GM12878 (cell line): ENCODE data around the gene SWSAP1. TPM values are rescaled to one million over a fixed set of nuclear protein-coding genes. Genes with fewer than 3 reads are reported as not detected.

Source experiments
- ATAC-seq: fragments of 200-7000 bp; cut with Tn5 transposase; 3 replicates; pipeline ENCODE4 v1.9.1; 2020; ENCODE audit warnings: mild to moderate bottlenecking, moderate library complexity
- BruUV-seq: library from RNA; stranded (reverse); fragments of 400-500 nt; replicated peaks from 2 replicates; lab custom pipeline; 2021; lab: Mats Ljungman, UMichigan
- CTCF ChIA-PET: fragments of 300-600 bp; sonication (Branson Sonifier 250); formaldehyde crosslinking; extraction: SDS; loops from one replicate; lab custom pipeline; 2021; ENCODE audit warnings: inconsistent platforms; lab: Yijun Ruan, JAX
- POLR2A ChIA-PET: fragments of 350-600 bp; formaldehyde crosslinking; extraction: SDS; loops from one replicate; lab custom pipeline; 2021; ENCODE audit warnings: inconsistent platforms; lab: Charles Lee
- RAD21 ChIA-PET: fragments of 300-600 bp; sonication (Branson Sonifier 250); formaldehyde crosslinking; loops from one replicate; lab custom pipeline; 2023; ENCODE audit warnings: antibody characterized with exemption; ENCODE audit not compliant: unreplicated experiment; lab: Charles Lee
- SMC1A ChIA-PET: fragments of 300-600 bp; sonication (Branson Sonifier 250); formaldehyde crosslinking; loops from one replicate; lab custom pipeline; 2023; ENCODE audit not compliant: unreplicated experiment, uncharacterized antibody; lab: Charles Lee
- DNase-seq: peaks from one replicate; pipeline ENCODE4 v3.0.0-alpha.2; 2011; ENCODE audit warnings: low read depth, low spot score
- FAIRE-seq: peaks from 3 replicates; lab custom pipeline; 2011; peaks lifted over from hg19 to GRCh38; lab: Jason Lieb, UNC
- H2AFZ ChIP-seq: 2 replicates; pipeline ENCODE4 v1.6.0; 2011; ENCODE audit warnings: low read depth, low read length, control low read depth; ENCODE audit not compliant: control insufficient read depth
- H3K27ac ChIP-seq: 2 replicates; pipeline ENCODE4 v1.5.1; 2011; ENCODE audit warnings: control low read depth; ENCODE audit not compliant: control insufficient read depth, insufficient read depth
- H3K27me3 ChIP-seq, 2 experiments: replicated peaks in 1 of 2; 2 replicates each; pipeline versions ENCODE4 v1.6.0 to v1.6.1; 2011; ENCODE audit warnings: low read length in 1 of 2; ENCODE audit not compliant: control insufficient read depth in 2 of 2, insufficient read depth in 2 of 2
- H3K36me3 ChIP-seq, 2 experiments: 2 replicates each; pipeline ENCODE4 v1.5.1; 2011; ENCODE audit warnings: low read length in 1 of 2; ENCODE audit not compliant: control insufficient read depth in 2 of 2, insufficient read depth in 2 of 2
- H3K4me1 ChIP-seq: 2 replicates; pipeline ENCODE4 v1.6.1; 2011; ENCODE audit warnings: mild to moderate bottlenecking, low read length, moderate library complexity, mixed read lengths; ENCODE audit not compliant: control insufficient read depth, insufficient read depth
- H3K4me2 ChIP-seq: 2 replicates; pipeline ENCODE4 v1.6.0; 2011; ENCODE audit warnings: control low read depth; ENCODE audit not compliant: control insufficient read depth, insufficient read depth
- H3K4me3 ChIP-seq: fragments of 200-600 bp; sonication (generic); 2 replicates; pipeline ENCODE4 v1.5.1; 2016
- H3K79me2 ChIP-seq: 2 replicates; pipeline ENCODE4 v1.6.0; 2011; ENCODE audit warnings: low read length; ENCODE audit not compliant: control insufficient read depth, insufficient read depth
- H3K9ac ChIP-seq: 2 replicates; pipeline ENCODE4 v1.8.0; 2011; ENCODE audit warnings: low read length, control low read depth, mixed read lengths; ENCODE audit not compliant: control insufficient read depth, insufficient read depth
- H3K9me3 ChIP-seq: replicated peaks from 3 replicates; pipeline ENCODE4 v1.5.1; 2011; ENCODE audit warnings: mild to moderate bottlenecking, low read length; ENCODE audit not compliant: control insufficient read depth, insufficient read depth
- H4K20me1 ChIP-seq: 2 replicates; pipeline ENCODE4 v1.6.0; 2011; ENCODE audit not compliant: control insufficient read depth, insufficient read depth
- ASH2L ChIP-seq: fragments of 300-600, 200-600 bp; sonication (generic); IDR thresholded peaks from 2 replicates; pipeline ENCODE4 v1.6.1; 2017; ENCODE audit warnings: low read depth, mild to moderate bottlenecking, borderline replicate concordance
- BHLHE40 ChIP-seq, 2 experiments: fragments of 450-650 bp in 1 of 2; IDR thresholded peaks; 2 replicates each; pipeline ENCODE4 v1.6.1; 2011 to 2017; ENCODE audit warnings: low read depth in 2 of 2, borderline replicate concordance in 1 of 2, improper control_type of control experiment in 1 of 2, low read length in 1 of 2, mild to moderate bottlenecking in 1 of 2
- EGR1 ChIP-seq, 2 experiments: IDR thresholded peaks; 1 replicate in 1 of 2; 2 replicates in 1 of 2; pipeline ENCODE4 v1.6.1; 2011 to 2012; ENCODE audit warnings: low read depth in 2 of 2, low read length in 2 of 2, borderline replicate concordance in 1 of 2, mild to moderate bottlenecking in 1 of 2, moderate library complexity in 1 of 2
- FOXK2 ChIP-seq: fragments of 450-650 bp; IDR thresholded peaks from 2 replicates; pipeline ENCODE4 v1.6.1; 2017; ENCODE audit warnings: mild to moderate bottlenecking, moderate library complexity
- FOXM1 ChIP-seq: IDR thresholded peaks from 2 replicates; pipeline ENCODE4 v1.6.1; 2012; ENCODE audit warnings: low read depth, mild to moderate bottlenecking, inconsistent platforms, low read length, moderate library complexity
- GABPA ChIP-seq: IDR thresholded peaks from 2 replicates; pipeline ENCODE4 v1.6.1; 2014; ENCODE audit warnings: antibody characterized with exemption, low read depth, mild to moderate bottlenecking, inconsistent platforms
- JUND ChIP-seq: IDR thresholded peaks from 2 replicates; pipeline ENCODE4 v1.6.1; 2012; ENCODE audit warnings: low read depth, mild to moderate bottlenecking, low read length, improper control_type of control experiment, moderate library complexity
- KLF5 ChIP-seq: fragments of 450-650 bp; IDR thresholded peaks from 2 replicates; pipeline ENCODE4 v1.6.1; 2014; ENCODE audit warnings: mild to moderate bottlenecking; ENCODE audit not compliant: partially characterized antibody
- MEF2A ChIP-seq: IDR thresholded peaks from 2 replicates; pipeline ENCODE4 v1.6.1; 2011; ENCODE audit warnings: low read depth, mild to moderate bottlenecking, low read length, moderate library complexity; ENCODE audit not compliant: insufficient read depth
- MTA3 ChIP-seq: IDR thresholded peaks from 2 replicates; pipeline ENCODE4 v1.6.1; 2012; ENCODE audit warnings: low read length, inconsistent platforms, borderline replicate concordance
- MXI1 ChIP-seq: fragments of 150-350 bp; IDR thresholded peaks from 2 replicates; pipeline ENCODE4 v1.6.1; 2011; ENCODE audit warnings: low read depth, mild to moderate bottlenecking, inconsistent platforms, low read length, improper control_type of control experiment
- NR2C1 ChIP-seq: fragments of 450-650 bp; IDR thresholded peaks from 2 replicates; pipeline ENCODE4 v1.6.1; 2017; ENCODE audit warnings: antibody characterized with exemption, mild to moderate bottlenecking, moderate library complexity
- WGBS: methylation state at CpG from one replicate; pipeline ENCODE4 v1.1.6; 2016; ENCODE audit warnings: low lambda C conversion rate; ENCODE audit not compliant: insufficient replicate concordance, insufficient coverage; ENCODE audit errors: missing lambda C conversion rate; 5-methylcytosine and 5-hydroxymethylcytosine counted together
- in situ Hi-C: fragments of 300-500 bp; cut with MboI; formaldehyde crosslinking; loops from 9 replicates; pipeline ENCODE4 v1.14.3; 2018; ENCODE audit warnings: mixed read lengths
- intact Hi-C: fragments of 100-400 bp; cut with micrococcal nuclease; formaldehyde crosslinking; loops from one replicate; pipeline ENCODE4 v1.14.2; 2022; ENCODE audit not compliant: unreplicated experiment
- polyA plus RNA-seq, 11 experiments: library from polyadenylated mRNA; depleted of rRNA in 4 of 11; unstranded in 6 of 11; stranded (reverse) in 5 of 11; fragments of >200 nt; fragmentation: Nextera tagmentation in 4 of 11; fragmentation: Illumina TruSeq in 1 of 11; extraction: Ambion mirVana in 4 of 11; extraction: Trizol in 1 of 11; gene quantifications; 1 replicate in 1 of 11; 2 replicates in 10 of 11; pipeline versions ENCODE4 v1.2.1 to v1.2.3, GENCODE V29; 2011 to 2016; ENCODE audit warnings: inconsistent platforms in 2 of 11, missing spikeins in 2 of 11, low read depth in 1 of 11
- total RNA-seq, 4 experiments: library from RNA; depleted of rRNA in 3 of 4; stranded (reverse); fragments of >200 nt in 3 of 4; fragmentation: Illumina TruSeq in 1 of 4; extraction: Trizol in 1 of 4; gene quantifications; 2 replicates each; pipeline versions ENCODE4 v1.2.1 to v1.2.3, GENCODE V29; 2013 to 2021
- TF ChIP-seq, protein P1 (sequence below): IDR thresholded peaks from 2 replicates; pipeline ENCODE4 v1.6.1; 2011; ENCODE audit warnings: low read depth, mild to moderate bottlenecking, low read length, moderate library complexity, borderline replicate concordance; ENCODE audit errors: extremely low read depth
- TF ChIP-seq, protein P2 (sequence below): fragments of 450-650 bp; conservative IDR thresholded peaks from 2 replicates; pipeline ENCODE4 v1.6.1; 2017; ENCODE audit warnings: mild to moderate bottlenecking, moderate library complexity
- TF ChIP-seq, protein P3 (sequence below): IDR thresholded peaks from 2 replicates; pipeline ENCODE4 v1.6.1; 2012; ENCODE audit warnings: mild to moderate bottlenecking, low read depth, low read length

Gene SWSAP1
- total and polyA plus RNA-seq, 10 of the 15 experiments (the other 5 are each of a cell fraction or from before 2014, with no cell fraction given): 0.18 to 6.5 (median 2.4) TPM

DNA sequence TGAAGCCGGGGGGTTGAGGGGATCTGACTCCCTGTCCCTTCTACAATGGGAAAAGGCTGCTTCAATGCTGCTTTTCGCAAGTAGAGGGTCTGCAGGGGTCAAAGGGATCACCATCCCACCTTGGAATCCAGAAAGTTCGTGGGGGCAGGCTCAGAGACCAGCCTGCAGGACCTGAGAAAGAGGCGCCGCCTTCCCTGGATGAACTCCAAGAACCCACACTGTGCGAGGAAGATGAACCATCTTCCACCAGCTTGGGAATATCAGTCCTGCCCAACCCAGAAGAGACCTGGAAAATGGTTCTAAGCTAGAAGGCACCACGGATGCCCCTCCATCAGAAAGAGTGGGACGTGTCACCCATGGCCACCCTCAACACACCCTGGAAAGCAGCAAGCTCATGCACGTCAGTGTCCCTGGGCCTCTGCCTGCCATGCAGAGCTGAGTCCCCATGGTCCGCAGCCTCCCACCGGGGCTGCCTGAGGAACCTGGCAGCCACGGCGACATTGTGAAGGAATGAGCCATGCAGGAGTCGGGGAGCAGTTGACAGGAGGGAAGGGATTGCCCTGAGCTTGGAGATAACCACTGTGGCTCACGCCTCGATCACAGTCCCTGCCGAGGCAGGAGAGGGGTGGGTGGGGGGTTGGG, 49.6 kb upstream of the SWSAP1 start:
- H3K4me2 ChIP-seq: peak overlapping the region; percentile 81
- in situ Hi-C loops: no loop called here
- POLR2A ChIA-PET: interaction anchor here (1.0 to 4.2 kb wide), 4 partner anchors 15 to 50 kb away, joined by 3 to 23 read pairs (median 6); partner anchors contain the start of genes CCDC159, RAB3D and TMEM205
- no peak for TF ChIP-seq MTA3
- TF ChIP-seq JUND: no peak
- TF ChIP-seq, protein P1, sequence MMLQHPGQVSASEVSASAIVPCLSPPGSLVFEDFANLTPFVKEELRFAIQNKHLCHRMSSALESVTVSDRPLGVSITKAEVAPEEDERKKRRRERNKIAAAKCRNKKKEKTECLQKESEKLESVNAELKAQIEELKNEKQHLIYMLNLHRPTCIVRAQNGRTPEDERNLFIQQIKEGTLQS: no peak
- no peak for TF ChIP-seq MXI1
- TF ChIP-seq GABPA: no peak
- TF ChIP-seq NR2C1: no peak
- TF ChIP-seq FOXM1: no peak
- no peak for TF ChIP-seq KLF5
- TF ChIP-seq EGR1 (IDR thresholded peaks at IDR 0.05; ENCODE audit: borderline replicate concordance in 1 of 2, low read depth in 2 of 2, low read length in 2 of 2): no peak
- no peak for TF ChIP-seq FOXK2
- TF ChIP-seq, protein P2, sequence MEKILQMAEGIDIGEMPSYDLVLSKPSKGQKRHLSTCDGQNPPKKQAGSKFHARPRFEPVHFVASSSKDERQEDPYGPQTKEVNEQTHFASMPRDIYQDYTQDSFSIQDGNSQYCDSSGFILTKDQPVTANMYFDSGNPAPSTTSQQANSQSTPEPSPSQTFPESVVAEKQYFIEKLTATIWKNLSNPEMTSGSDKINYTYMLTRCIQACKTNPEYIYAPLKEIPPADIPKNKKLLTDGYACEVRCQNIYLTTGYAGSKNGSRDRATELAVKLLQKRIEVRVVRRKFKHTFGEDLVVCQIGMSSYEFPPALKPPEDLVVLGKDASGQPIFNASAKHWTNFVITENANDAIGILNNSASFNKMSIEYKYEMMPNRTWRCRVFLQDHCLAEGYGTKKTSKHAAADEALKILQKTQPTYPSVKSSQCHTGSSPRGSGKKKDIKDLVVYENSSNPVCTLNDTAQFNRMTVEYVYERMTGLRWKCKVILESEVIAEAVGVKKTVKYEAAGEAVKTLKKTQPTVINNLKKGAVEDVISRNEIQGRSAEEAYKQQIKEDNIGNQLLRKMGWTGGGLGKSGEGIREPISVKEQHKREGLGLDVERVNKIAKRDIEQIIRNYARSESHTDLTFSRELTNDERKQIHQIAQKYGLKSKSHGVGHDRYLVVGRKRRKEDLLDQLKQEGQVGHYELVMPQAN: no peak
- TF ChIP-seq, protein P3, sequence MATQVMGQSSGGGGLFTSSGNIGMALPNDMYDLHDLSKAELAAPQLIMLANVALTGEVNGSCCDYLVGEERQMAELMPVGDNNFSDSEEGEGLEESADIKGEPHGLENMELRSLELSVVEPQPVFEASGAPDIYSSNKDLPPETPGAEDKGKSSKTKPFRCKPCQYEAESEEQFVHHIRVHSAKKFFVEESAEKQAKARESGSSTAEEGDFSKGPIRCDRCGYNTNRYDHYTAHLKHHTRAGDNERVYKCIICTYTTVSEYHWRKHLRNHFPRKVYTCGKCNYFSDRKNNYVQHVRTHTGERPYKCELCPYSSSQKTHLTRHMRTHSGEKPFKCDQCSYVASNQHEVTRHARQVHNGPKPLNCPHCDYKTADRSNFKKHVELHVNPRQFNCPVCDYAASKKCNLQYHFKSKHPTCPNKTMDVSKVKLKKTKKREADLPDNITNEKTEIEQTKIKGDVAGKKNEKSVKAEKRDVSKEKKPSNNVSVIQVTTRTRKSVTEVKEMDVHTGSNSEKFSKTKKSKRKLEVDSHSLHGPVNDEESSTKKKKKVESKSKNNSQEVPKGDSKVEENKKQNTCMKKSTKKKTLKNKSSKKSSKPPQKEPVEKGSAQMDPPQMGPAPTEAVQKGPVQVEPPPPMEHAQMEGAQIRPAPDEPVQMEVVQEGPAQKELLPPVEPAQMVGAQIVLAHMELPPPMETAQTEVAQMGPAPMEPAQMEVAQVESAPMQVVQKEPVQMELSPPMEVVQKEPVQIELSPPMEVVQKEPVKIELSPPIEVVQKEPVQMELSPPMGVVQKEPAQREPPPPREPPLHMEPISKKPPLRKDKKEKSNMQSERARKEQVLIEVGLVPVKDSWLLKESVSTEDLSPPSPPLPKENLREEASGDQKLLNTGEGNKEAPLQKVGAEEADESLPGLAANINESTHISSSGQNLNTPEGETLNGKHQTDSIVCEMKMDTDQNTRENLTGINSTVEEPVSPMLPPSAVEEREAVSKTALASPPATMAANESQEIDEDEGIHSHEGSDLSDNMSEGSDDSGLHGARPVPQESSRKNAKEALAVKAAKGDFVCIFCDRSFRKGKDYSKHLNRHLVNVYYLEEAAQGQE: no peak
- no peak for TF ChIP-seq BHLHE40 (IDR thresholded peaks at IDR 0.05; ENCODE audit: borderline replicate concordance in 1 of 2, low read depth in 2 of 2, low read length in 1 of 2)
- TF ChIP-seq ASH2L: no peak
- no peak for TF ChIP-seq MEF2A

More for the DNA sequence above, 49.6 kb upstream of the SWSAP1 start:
- Histone ChIP-seq H3K9me3 (no peaks in the 10 kb centered on the region), H3K27ac (peak overlapping the region; percentile 88), H3K27me3 (no peaks in the 10 kb centered on the region), H3K36me3 (peaks cover 0 to 5% of the 10 kb centered on the region in 2 experiments; a peak in 2 of 4 replicates), H3K4me1 (peaks cover 40% of the 10 kb centered on the region), H4K20me1 (no peaks in the 10 kb centered on the region), H3K79me2 (no peaks in the 10 kb centered on the region), H2AFZ (peak overlapping the region; percentile 16; the same call in 1 of the 2 replicates), H3K9ac (peak overlapping the region; percentile 39; the same call in 1 of the 2 replicates), H3K4me3 (no peak overlapping the region)
- no TSS peak for BruUV-seq
- ChIA-PET CTCF (interaction anchor here (0.8 to 2.0 kb wide), 9 partner anchors 9 to 235 kb away, joined by 3 to 8 read pairs (median 3); partner anchors contain the start of genes CCDC159, RAB3D, TMEM205 and TSPAN16), RAD21 (interaction anchor here (0.6 to 1.3 kb wide), 4 partner anchors 9 to 50 kb away, joined by 3 to 4 read pairs (median 4); partner anchors contain the start of genes CCDC159, RAB3D, SWSAP1 and TMEM205), SMC1A (interaction anchor here (1.1 to 2.0 kb wide), 3 partner anchors 14 to 22 kb away, joined by 3 to 7 read pairs (median 4); partner anchors contain the start of genes CCDC159, RAB3D and TMEM205)
- no peak for FAIRE-seq
- intact Hi-C loops: no loop called here
- DNase-seq: no peak
- WGBS: 88% methylated on average over 17 of the region's 17 CpGs
- ATAC-seq: no peak
